ENCODE results near the gene NANOG. TPM values are rescaled to one million over a fixed set of nuclear protein-coding genes. Genes with fewer than 3 reads are reported as not detected.
"Not testable (repeated sequence)": the region's sequence is repeated elsewhere in the genome, so short reads cannot be mapped to it uniquely, and the experiment has no call there.

Gene NANOG
- total and polyA plus RNA-seq, 2 experiments from 2014 or later = 48.5 to 134 TPM

GRCh38 chr12:7844116-7844515 lies 54.9 kb downstream of the NANOG start:
- H3K27ac ChIP-seq (ENCODE audit: low read depth) = peak overlapping the region; percentile 68; the same call in 1 of the 2 replicates
- TF ChIP-seq JUNB (IDR thresholded peaks at IDR 0.05; ENCODE audit: unreplicated experiment) = no peak
- TF ChIP-seq NANOG (IDR thresholded peaks at IDR 0.05; ENCODE audit: borderline replicate concordance) = no peak
- TF ChIP-seq CREB1 (CRISPR knock-in tag; IDR thresholded peaks at IDR 0.05; ENCODE audit: low read depth) = no peak
- no peak for TF ChIP-seq EZH2 (IDR thresholded peaks at IDR 0.05; ENCODE audit: low read depth, unreplicated experiment)
- no peak for TF ChIP-seq ZNF114 (CRISPR knock-in tag; IDR thresholded peaks at IDR 0.05)
- TF ChIP-seq STAT1 (IDR thresholded peaks at IDR 0.05; ENCODE audit: unreplicated experiment) = no peak
- no peak for TF ChIP-seq EZH2phosphoT487 (IDR thresholded peaks at IDR 0.05; ENCODE audit: unreplicated experiment)
- no peak for TF ChIP-seq POLR2AphosphoS5 (IDR thresholded peaks at IDR 0.05; ENCODE audit: low read depth)
- H3K36me3 Mint-ChIP-seq (ENCODE audit: low read depth) = no peaks in the 10 kb centered on the region
- H3K4me1 Mint-ChIP-seq = peaks cover 44% of the 10 kb centered on the region
- peaks cover 43% of the 10 kb centered on the region for H3K4me1 ChIP-seq (ENCODE audit: insufficient read depth)
- no peaks in the 10 kb centered on the region; the same call in 1 of the 2 replicates for H3F3A ChIP-seq (replicated peaks; ENCODE audit: low read depth)
- no peaks in the 10 kb centered on the region for H3K36me3 ChIP-seq (ENCODE audit: insufficient read depth)
- no peak overlapping the region for H2AFZ ChIP-seq
- H4K20me1 ChIP-seq (replicated peaks; ENCODE audit: insufficient read depth) = no peaks in the 10 kb centered on the region
- no peak overlapping the region for H3K4me2 ChIP-seq
- no peak overlapping the region for H3K4me3 ChIP-seq
- no peaks in the 10 kb centered on the region for H3K79me2 ChIP-seq (replicated peaks; ENCODE audit: insufficient read depth)
- H3K9me2 ChIP-seq (ENCODE audit: insufficient read depth) = no peaks in the 10 kb centered on the region; the same call in 1 of the 2 replicates
- H3K4me3 Mint-ChIP-seq = no peak overlapping the region
- no peaks in the 10 kb centered on the region for H3K27me3 ChIP-seq (ENCODE audit: insufficient read depth)
- no peaks in the 10 kb centered on the region; the same call in 2 of the 3 replicates for H3K9me3 Mint-ChIP-seq
- no peak overlapping the region for H3K27ac Mint-ChIP-seq
- no peak for DNase-seq (ENCODE audit: low spot score)
- no peak for ATAC-seq
- H3K27me3 Mint-ChIP-seq (ENCODE audit: insufficient read depth, low read depth, poor library complexity) = peaks cover 14% of the 10 kb centered on the region

- H3K36me3 ChIP-seq (ENCODE audit: insufficient read depth); H3K79me2 ChIP-seq (replicated peaks; ENCODE audit: insufficient read depth); H3K9me3 Mint-ChIP-seq; H3K27me3 Mint-ChIP-seq (ENCODE audit: insufficient read depth, low read depth, poor library complexity); H4K20me1 ChIP-seq (replicated peaks; ENCODE audit: insufficient read depth); H3K4me3 ChIP-seq; H3K4me3 Mint-ChIP-seq; H3K9me2 ChIP-seq (ENCODE audit: insufficient read depth); H3F3A ChIP-seq (replicated peaks; ENCODE audit: low read depth); H3K27me3 ChIP-seq (ENCODE audit: insufficient read depth); H2AFZ ChIP-seq; H3K36me3 Mint-ChIP-seq (ENCODE audit: low read depth); H3K4me2 ChIP-seq: not testable (repeated sequence)
- H3K27ac Mint-ChIP-seq = peak overlapping the region; percentile 83
- peaks cover 53% of the 10 kb centered on the region for H3K4me1 Mint-ChIP-seq
- ATAC-seq (peak; percentile 55), DNase-seq (ENCODE audit: low spot score) (peak; percentile 60)
- Histone ChIP-seq H3K4me1 (ENCODE audit: insufficient read depth) (peaks cover 47% of the 10 kb centered on the region), H3K27ac (ENCODE audit: low read depth) (peak overlapping the region; percentile 87)
- peak; percentile 29; the same call in 1 of the 2 replicates for TF ChIP-seq NANOG (IDR thresholded peaks at IDR 0.05; ENCODE audit: borderline replicate concordance)
These were observed 58.3 kb downstream of the NANOG start for GRCh38 chr12:7847226-7848097.

- Histone ChIP-seq H3K27ac (ENCODE audit: low read depth) (peak overlapping the region; percentile 92), H3K4me1 (ENCODE audit: insufficient read depth) (peaks cover 44% of the 10 kb centered on the region)
- H4K20me1 ChIP-seq (replicated peaks; ENCODE audit: insufficient read depth); H3K79me2 ChIP-seq (replicated peaks; ENCODE audit: insufficient read depth); H3K4me2 ChIP-seq; H3K36me3 ChIP-seq (ENCODE audit: insufficient read depth); DNase-seq (ENCODE audit: low spot score); H3K4me3 ChIP-seq; H2AFZ ChIP-seq; H3K9me3 Mint-ChIP-seq; H3K9me2 ChIP-seq (ENCODE audit: insufficient read depth); H3K27me3 ChIP-seq (ENCODE audit: insufficient read depth); ATAC-seq; H3F3A ChIP-seq (replicated peaks; ENCODE audit: low read depth); H3K27me3 Mint-ChIP-seq (ENCODE audit: insufficient read depth, low read depth, poor library complexity); H3K4me3 Mint-ChIP-seq; H3K36me3 Mint-ChIP-seq (ENCODE audit: low read depth): not testable (repeated sequence)
- peaks cover 52% of the 10 kb centered on the region for H3K4me1 Mint-ChIP-seq
- H3K27ac Mint-ChIP-seq = peak overlapping the region; percentile 29; the same call in 1 of the 2 replicates
These were observed 58.9 kb downstream of the NANOG start for GRCh38 chr12:7848098-7848422.

Small RNAs within 50 kb of the gene (small RNA-seq; reads per million reads assigned to genes)
- gene RF00019 (ENCODE audit: low replicate concordance) = not detected

Other genes starting within 250 kb of the NANOG start
- gene APOBEC1, start 123.5 kb upstream of the NANOG start, total RNA-seq (2014; rRNA removed; shearing (Covaris generic)) = not detected in 2 replicates
- not detected in 2 replicates for gene APOBEC1, start 123.5 kb upstream of the NANOG start, polyA plus RNA-seq (2016; fragmentation: Nextera tagmentation; extraction: Ambion mirVana)
- gene GDF3, start 93.6 kb upstream of the NANOG start, total RNA-seq (2014; rRNA removed; shearing (Covaris generic)) = 15.3 and 19.3 TPM in 2 replicates
- 31.7 and 32.0 TPM in 2 replicates for gene GDF3, start 93.6 kb upstream of the NANOG start, polyA plus RNA-seq (2016; fragmentation: Nextera tagmentation; extraction: Ambion mirVana)
- 2.8 and 4.6 TPM in 2 replicates for gene DPPA3, start 78.0 kb upstream of the NANOG start, total RNA-seq (2014; rRNA removed; shearing (Covaris generic))
- gene DPPA3, start 78.0 kb upstream of the NANOG start, polyA plus RNA-seq (2016; fragmentation: Nextera tagmentation; extraction: Ambion mirVana) = 5.0 and 5.4 TPM in 2 replicates
- not detected in 2 replicates for gene CLEC4C, start 42.0 kb upstream of the NANOG start, total RNA-seq (2014; rRNA removed; shearing (Covaris generic))
- not detected in 2 replicates for gene CLEC4C, start 42.0 kb upstream of the NANOG start, polyA plus RNA-seq (2016; fragmentation: Nextera tagmentation; extraction: Ambion mirVana)
- gene NANOGNB, start 24.2 kb upstream of the NANOG start, total RNA-seq (2014; rRNA removed; shearing (Covaris generic)) = not detected in 2 replicates
- gene NANOGNB, start 24.2 kb upstream of the NANOG start, polyA plus RNA-seq (2016; fragmentation: Nextera tagmentation; extraction: Ambion mirVana) = not detected in 2 replicates
- gene SLC2A14, start 83.5 kb downstream of the NANOG start, total RNA-seq (2014; rRNA removed; shearing (Covaris generic)) = 26.1 and 31.5 TPM in 2 replicates
- gene SLC2A14, start 83.5 kb downstream of the NANOG start, polyA plus RNA-seq (2016; fragmentation: Nextera tagmentation; extraction: Ambion mirVana) = 6.7 and 6.8 TPM in 2 replicates
- gene SLC2A3, start 146.8 kb downstream of the NANOG start, total RNA-seq (2014; rRNA removed; shearing (Covaris generic)) = 388 and 451 TPM in 2 replicates
- 199 and 208 TPM in 2 replicates for gene SLC2A3, start 146.8 kb downstream of the NANOG start, polyA plus RNA-seq (2016; fragmentation: Nextera tagmentation; extraction: Ambion mirVana)
- gene FOXJ2, start 243.3 kb downstream of the NANOG start, total RNA-seq (2014; rRNA removed; shearing (Covaris generic)) = 7.8 and 10.4 TPM in 2 replicates
- gene FOXJ2, start 243.3 kb downstream of the NANOG start, polyA plus RNA-seq (2016; fragmentation: Nextera tagmentation; extraction: Ambion mirVana) = 4.1 and 4.9 TPM in 2 replicates

Measured in GM23338 (cell line).